Ectodermal cell (in vitro differentiated cells): ENCODE results near the gene TMEM106B.

Experiments
- H3K27ac ChIP-seq: 2 replicates; pipeline ENCODE4 v1.7.0; 2013; ENCODE audit warnings: mild to moderate bottlenecking, low read depth, low read length; ENCODE audit not compliant: insufficient read depth, poor library complexity, severe bottlenecking
- H3K27me3 ChIP-seq: 2 replicates; pipeline ENCODE4 v1.7.0; 2013; ENCODE audit warnings: mild to moderate bottlenecking, low read length; ENCODE audit not compliant: insufficient read depth, control insufficient read depth, poor library complexity, severe bottlenecking
- H3K36me3 ChIP-seq: one replicate; pipeline ENCODE4 v1.7.0; 2013; ENCODE audit warnings: low read length; ENCODE audit not compliant: control insufficient read depth, insufficient read depth
- H3K4me1 ChIP-seq: one replicate; pipeline ENCODE4 v1.7.0; 2013; ENCODE audit warnings: low read length; ENCODE audit not compliant: control insufficient read depth, insufficient read depth
- H3K4me3 ChIP-seq: 2 replicates; pipeline ENCODE4 v1.7.0; 2013; ENCODE audit warnings: low read depth, low read length, control low read depth; ENCODE audit not compliant: insufficient read depth
- H3K9me3 ChIP-seq: 2 replicates; pipeline ENCODE4 v1.7.0; 2013; ENCODE audit warnings: mild to moderate bottlenecking, low read length, moderate library complexity; ENCODE audit not compliant: control insufficient read depth
- WGBS, 2 experiments: methylation state at CpG; one replicate each; pipeline ENCODE4 v1.1.7; 2013; ENCODE audit warnings: missing lambda C conversion rate in 2 of 2; 5-methylcytosine and 5-hydroxymethylcytosine counted together

Gene TMEM106B

DNA sequence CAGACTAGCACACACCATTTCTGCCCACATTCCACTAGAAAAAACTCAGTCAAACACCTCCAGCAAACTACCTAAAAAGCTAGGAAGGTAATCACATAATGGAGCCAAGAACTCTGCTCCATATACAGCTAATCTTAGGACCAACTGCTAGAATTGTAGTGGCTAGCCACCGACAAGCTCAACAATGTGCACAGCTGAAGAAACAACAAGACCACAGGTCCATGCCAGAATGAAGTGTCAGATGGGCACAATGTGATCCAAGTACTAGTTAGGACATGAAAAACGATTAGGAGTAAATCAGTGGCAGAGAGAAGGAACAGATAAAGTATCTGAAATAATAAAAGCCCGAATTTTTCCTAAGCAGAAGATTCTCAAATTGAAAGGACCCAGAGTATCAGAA is 38.6 kb downstream of the TMEM106B start:
- 93% methylated on average over 2 of the region's 3 CpGs for WGBS, 2 experiments
- Histone ChIP-seq H3K4me1 (no peaks in the 10 kb centered on the region), H3K27me3 (no peaks in the 10 kb centered on the region)

DNA sequence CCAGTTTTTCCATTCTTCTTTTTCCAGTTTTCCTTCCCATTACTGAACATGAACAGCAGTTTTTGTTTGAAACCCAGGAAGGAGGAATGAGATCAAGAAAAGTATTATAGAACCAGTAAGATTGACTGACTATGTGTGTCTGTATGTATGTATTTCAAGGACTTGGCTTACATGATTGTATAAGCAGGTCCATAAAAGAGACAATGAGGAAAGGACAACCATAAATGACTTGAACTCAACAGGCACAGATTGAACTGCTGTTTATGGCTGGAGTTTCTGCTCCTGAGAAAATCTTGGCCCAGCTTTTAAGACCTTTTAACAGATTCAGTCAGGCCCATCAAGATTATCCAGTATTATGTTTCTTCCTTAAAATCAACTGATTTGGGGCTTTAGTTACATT is 39.1 kb downstream of the TMEM106B start:
- Histone ChIP-seq H3K4me1 (no peaks in the 10 kb centered on the region), H3K27me3 (no peaks in the 10 kb centered on the region), H3K27ac (no peak overlapping the region), H3K4me3 (no peak overlapping the region), H3K9me3 (no peaks in the 10 kb centered on the region), H3K36me3 (no peaks in the 10 kb centered on the region)

More for the DNA sequence above, 38.6 kb downstream of the TMEM106B start:
- Histone ChIP-seq H3K27ac (no peak overlapping the region), H3K36me3 (no peaks in the 10 kb centered on the region), H3K4me3 (no peak overlapping the region), H3K9me3 (no peaks in the 10 kb centered on the region)

DNA sequence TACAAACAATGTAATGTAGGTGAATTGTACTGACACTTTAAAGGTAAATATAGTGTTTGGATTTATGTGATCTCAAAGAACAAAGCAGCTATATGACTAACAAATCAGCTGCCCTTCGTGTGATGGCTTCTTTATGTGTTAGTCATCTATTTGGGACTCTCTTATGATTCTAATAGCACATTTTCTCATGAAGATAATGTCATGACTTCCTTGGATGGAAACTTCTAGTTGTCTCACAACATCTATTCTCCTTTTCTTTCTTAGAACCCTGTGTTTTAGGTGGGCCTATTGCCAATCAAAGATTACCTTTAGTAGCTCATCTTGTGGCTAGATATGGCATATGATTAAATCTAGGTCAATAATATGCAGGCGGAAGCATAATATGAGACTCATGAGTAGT is 45.0 kb downstream of the TMEM106B start:
- no peak overlapping the region for H3K27ac ChIP-seq
- H3K9me3 ChIP-seq = no peaks in the 10 kb centered on the region
- no peaks in the 10 kb centered on the region for H3K36me3 ChIP-seq
- WGBS, 2 experiments = 94 to 100% methylated on average over 1 to 2 of the region's 2 CpGs
- no peak overlapping the region for H3K4me3 ChIP-seq
- no peaks in the 10 kb centered on the region for H3K27me3 ChIP-seq
- no peaks in the 10 kb centered on the region for H3K4me1 ChIP-seq

DNA sequence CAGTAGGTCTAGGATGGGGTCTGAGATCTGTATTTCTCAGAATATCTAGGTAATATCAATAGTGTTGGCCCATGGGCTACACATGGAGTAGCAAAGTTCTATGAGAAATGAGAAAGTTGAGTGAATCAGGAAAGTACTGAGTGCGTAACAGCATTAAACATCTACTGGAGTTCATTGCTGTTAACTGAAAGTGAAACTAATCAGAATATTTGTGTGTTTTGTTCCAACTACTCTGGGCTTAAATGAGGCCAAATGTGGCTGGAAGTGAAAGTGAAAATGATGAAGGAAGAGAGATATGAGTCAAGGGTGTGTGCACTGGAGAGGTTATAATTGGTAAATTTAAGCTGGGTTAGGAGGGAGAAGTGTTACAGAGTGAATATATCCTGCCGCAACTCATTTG is 46.5 kb downstream of the TMEM106B start:
- no peaks in the 10 kb centered on the region for H3K36me3 ChIP-seq
- H3K27me3 ChIP-seq = no peaks in the 10 kb centered on the region
- no peaks in the 10 kb centered on the region for H3K4me1 ChIP-seq
- no peak overlapping the region for H3K27ac ChIP-seq
- no peak overlapping the region for H3K4me3 ChIP-seq
- 92 to 97% methylated on average over 2 of the region's 2 CpGs for WGBS, 2 experiments
- H3K9me3 ChIP-seq = no peaks in the 10 kb centered on the region

DNA sequence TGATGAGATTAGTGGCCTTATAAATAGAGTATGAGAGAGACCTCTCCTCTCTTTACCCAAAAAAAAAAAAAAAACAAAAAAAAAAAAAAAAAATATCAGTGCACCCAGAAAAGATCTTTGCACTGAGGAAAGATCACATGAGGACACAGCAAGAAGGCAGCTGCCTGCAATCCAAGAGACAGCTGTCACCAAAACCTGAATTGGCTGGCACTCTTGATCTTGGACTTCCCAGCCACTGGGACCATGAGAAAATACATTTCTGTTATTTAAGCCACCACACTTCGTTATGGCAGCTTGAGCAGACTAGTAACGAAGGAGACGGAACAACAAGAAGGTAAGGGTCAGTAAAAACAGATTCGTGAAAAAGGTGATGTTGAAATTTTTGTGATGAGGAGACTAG is 47.0 kb downstream of the TMEM106B start:
- no peaks in the 10 kb centered on the region for H3K36me3 ChIP-seq
- no peak overlapping the region for H3K27ac ChIP-seq
- H3K4me1 ChIP-seq = no peaks in the 10 kb centered on the region
- 94 to 96% methylated on average over 4 of the region's 4 CpGs for WGBS, 2 experiments
- no peaks in the 10 kb centered on the region for H3K27me3 ChIP-seq
- H3K9me3 ChIP-seq = no peaks in the 10 kb centered on the region
- H3K4me3 ChIP-seq = no peak overlapping the region

DNA sequence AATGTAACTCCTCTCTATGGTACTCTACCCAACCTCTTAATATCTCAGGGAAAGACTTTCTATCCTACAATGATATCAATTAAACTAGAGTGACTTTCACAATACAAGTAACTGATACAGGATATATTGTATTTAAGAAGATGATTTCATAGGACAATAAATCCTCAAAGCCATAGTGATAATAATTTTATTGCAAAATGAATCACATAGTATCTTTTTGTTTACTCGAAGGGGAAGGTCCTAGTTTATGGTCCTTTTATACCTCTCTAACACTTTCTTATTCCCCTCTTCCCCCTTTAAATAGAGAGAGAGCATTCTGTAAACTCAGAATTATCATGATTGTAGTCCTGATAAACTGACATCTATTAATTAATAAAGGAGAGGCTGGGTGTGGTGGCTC is 56.4 kb downstream of the TMEM106B start:
- no peaks in the 10 kb centered on the region for H3K4me1 ChIP-seq
- no peak overlapping the region for H3K27ac ChIP-seq
- H3K9me3 ChIP-seq = no peaks in the 10 kb centered on the region
- H3K27me3 ChIP-seq = no peaks in the 10 kb centered on the region
- H3K4me3 ChIP-seq = no peak overlapping the region
- H3K36me3 ChIP-seq = no peaks in the 10 kb centered on the region
- WGBS, 2 experiments = 80 to 100% methylated on average over 1 of the region's 1 CpG

DNA sequence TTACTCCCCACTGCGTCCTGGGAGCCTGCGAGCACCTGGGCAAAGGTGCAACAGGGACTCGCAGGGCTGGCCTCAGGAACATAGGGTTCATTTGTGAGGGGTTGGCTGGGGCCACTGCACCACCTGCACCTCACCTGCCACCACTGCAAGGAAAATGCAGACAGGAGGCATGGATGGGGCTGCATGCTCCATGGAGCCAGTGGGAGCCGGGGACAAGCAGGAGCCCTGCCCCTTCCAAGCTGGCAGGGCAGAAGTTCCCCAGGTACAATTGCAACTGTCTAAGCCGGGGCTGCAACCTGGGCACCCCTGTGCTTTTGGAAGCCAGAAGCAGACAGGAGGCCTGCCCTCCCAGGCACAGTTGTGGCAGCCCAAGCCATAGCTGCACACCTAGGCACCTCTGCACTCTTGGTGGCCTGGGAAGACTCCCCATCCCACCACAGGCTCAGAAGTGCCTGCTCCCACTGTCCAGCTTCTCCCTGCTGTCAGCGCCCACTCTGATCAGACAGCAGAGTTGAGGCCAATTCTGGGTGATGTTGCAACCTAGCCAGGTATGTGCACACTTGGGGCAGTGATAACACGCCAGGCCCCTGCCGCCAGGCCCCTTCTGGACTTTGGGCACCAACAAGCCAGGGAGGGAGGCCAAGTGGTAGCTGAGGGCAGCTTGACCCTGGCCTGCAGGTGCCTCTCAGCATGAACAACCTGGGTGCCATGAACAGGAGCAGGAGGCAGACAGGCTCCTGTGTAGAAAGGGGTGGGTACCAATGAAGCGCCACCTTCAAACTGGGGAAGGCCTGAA is 58.2 kb downstream of the TMEM106B start:
- Histone ChIP-seq H3K27me3 (no peaks in the 10 kb centered on the region), H3K9me3 (no peaks in the 10 kb centered on the region), H3K4me1 (no peaks in the 10 kb centered on the region), H3K4me3 (no peak overlapping the region), H3K27ac (no peak overlapping the region), H3K36me3 (no peaks in the 10 kb centered on the region)
- 93 to 94% methylated on average over 9 of the region's 9 CpGs for WGBS, 2 experiments

DNA sequence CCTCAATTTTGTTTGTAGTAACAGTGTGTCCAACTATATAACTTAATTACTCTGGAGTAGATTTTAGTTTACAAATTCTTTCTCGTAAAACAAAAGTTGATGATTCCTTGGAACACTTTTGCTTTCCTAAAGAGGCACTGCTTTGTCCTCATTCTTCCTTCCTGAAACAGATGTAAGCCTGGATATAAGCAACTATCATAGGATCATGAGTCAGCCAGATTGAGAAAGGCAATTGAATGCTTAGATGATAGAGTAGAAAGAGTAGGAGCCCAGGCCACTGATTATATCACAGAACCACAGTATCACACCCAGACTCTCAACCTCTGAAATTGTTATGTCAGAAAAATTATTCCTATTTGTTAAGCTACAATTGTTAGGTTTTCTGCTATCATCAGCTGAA is 69.9 kb downstream of the TMEM106B start:
- Histone ChIP-seq H3K27me3 (no peaks in the 10 kb centered on the region), H3K36me3 (no peaks in the 10 kb centered on the region), H3K27ac (no peak overlapping the region), H3K9me3 (no peaks in the 10 kb centered on the region), H3K4me3 (no peak overlapping the region), H3K4me1 (no peaks in the 10 kb centered on the region)
- 100% methylated on average over 1 of the region's 1 CpG for WGBS, 2 experiments

DNA sequence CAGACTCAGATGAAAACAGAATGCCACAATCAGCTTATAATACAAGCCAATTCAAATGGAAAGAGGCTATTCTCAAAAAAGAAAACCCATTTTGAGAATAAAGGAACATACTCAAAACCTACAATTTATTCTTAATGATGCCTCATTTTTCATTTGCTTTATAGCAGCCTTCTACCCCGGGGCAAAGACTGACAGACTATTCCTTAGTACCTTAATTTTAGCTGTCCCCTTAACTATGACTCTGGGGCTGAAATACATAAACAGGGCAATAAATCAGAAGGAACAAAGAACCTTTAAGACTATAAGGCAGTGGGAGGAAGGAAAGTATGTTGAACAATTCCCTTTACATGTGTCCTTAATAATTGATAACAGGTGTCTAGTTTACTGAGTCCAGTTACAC is 76.8 kb downstream of the TMEM106B start:
- no peaks in the 10 kb centered on the region for H3K27me3 ChIP-seq
- no peak overlapping the region for H3K27ac ChIP-seq
- WGBS, 2 experiments = 94 to 100% methylated on average over 1 of the region's 1 CpG
- no peaks in the 10 kb centered on the region for H3K4me1 ChIP-seq
- no peaks in the 10 kb centered on the region for H3K36me3 ChIP-seq
- no peaks in the 10 kb centered on the region for H3K9me3 ChIP-seq
- H3K4me3 ChIP-seq = no peak overlapping the region

DNA sequence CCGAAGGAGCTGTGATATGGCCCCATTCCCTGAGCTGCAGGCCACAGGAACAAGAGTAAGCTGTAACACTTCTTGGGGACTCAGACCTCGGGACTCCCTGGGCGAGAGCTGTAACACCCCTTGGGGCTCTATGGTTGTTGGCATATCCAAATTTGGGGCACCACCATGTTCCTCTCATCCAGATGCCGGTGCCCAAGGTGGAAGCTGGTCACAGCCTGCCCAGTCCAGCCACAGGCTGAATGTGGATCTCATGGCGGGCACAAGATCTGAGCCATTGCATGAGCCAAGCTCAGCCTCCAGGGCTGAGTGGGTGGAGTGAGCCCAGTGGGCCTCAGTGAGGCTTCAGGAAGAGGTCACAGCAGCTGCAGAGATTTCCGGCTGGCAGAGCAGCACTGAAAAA is 78.9 kb downstream of the TMEM106B start:
- H3K27ac ChIP-seq = no peak overlapping the region
- H3K4me3 ChIP-seq = no peak overlapping the region
- H3K9me3 ChIP-seq = no peaks in the 10 kb centered on the region
- 77 to 81% methylated on average over 6 of the region's 6 CpGs for WGBS, 2 experiments
- H3K4me1 ChIP-seq = no peaks in the 10 kb centered on the region
- no peaks in the 10 kb centered on the region for H3K27me3 ChIP-seq
- no peaks in the 10 kb centered on the region for H3K36me3 ChIP-seq

DNA sequence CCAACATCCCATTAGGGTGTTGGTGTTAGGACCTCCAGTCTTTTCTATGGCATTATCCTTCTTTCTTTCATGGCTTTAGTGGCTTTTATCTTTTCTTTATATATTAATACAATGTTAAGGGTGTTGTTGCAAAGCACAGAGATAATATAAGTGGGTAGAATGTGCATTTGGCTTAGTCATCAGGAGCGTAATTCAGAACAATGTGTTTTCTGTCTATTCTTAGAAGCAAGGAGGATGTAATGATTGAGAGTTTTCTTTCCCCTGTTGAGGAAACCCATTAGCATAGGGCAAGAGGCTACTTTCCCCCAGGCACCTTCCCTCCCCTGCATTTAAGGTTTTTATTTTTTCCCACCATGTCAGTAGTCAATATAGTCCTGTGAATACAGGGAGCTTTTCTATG is 79.7 kb downstream of the TMEM106B start:
- WGBS, 2 experiments = 93 to 100% methylated on average over 1 of the region's 1 CpG
- no peaks in the 10 kb centered on the region for H3K27me3 ChIP-seq
- H3K36me3 ChIP-seq = no peaks in the 10 kb centered on the region
- H3K4me1 ChIP-seq = no peaks in the 10 kb centered on the region
- no peak overlapping the region for H3K4me3 ChIP-seq
- H3K27ac ChIP-seq = no peak overlapping the region
- no peaks in the 10 kb centered on the region for H3K9me3 ChIP-seq
